ENCODE measurements around the gene ARNT2.

DNA sequence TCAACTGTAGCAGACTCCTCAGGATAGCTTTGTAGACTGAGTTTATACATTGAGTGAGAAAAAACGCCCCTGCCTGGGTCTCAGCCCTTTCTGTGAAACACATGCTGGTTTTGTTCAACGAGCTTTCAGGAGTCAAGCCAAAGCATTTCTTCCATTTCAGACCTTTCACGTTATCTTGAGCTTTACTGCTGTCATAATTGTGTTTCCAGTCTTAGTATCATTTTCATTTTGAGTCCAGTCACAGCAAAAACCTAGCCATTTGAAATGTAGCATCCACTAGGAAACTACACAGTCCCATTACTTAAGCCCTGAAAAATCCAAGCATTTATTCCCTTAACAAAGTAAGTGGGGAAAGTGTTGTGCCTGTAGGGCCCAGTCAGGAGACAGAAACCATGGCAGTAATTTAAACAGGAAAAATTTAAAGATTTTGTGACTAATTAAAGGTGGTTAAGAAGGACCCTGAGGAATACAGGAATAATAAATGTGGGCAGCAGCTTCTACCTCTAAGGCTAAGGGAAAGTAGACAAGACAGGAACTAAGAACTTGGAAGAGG, 180.9 kb downstream of the ARNT2 start:
- TF ChIP-seq, protein P1, sequence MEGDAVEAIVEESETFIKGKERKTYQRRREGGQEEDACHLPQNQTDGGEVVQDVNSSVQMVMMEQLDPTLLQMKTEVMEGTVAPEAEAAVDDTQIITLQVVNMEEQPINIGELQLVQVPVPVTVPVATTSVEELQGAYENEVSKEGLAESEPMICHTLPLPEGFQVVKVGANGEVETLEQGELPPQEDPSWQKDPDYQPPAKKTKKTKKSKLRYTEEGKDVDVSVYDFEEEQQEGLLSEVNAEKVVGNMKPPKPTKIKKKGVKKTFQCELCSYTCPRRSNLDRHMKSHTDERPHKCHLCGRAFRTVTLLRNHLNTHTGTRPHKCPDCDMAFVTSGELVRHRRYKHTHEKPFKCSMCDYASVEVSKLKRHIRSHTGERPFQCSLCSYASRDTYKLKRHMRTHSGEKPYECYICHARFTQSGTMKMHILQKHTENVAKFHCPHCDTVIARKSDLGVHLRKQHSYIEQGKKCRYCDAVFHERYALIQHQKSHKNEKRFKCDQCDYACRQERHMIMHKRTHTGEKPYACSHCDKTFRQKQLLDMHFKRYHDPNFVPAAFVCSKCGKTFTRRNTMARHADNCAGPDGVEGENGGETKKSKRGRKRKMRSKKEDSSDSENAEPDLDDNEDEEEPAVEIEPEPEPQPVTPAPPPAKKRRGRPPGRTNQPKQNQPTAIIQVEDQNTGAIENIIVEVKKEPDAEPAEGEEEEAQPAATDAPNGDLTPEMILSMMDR (IDR thresholded peaks at IDR 0.05), result no peak
- no peak for TF ChIP-seq POLR2A (IDR thresholded peaks at IDR 0.05)
